H9 (cell line): ENCODE measurements around the gene VEZF1. TPM values are rescaled to one million over a fixed set of nuclear protein-coding genes. Genes with fewer than 3 reads are reported as not detected.

Source experiments
- DNase-seq: peaks from one replicate; pipeline ENCODE4 v3.0.0-alpha.2; 2017
- H2AFZ ChIP-seq: one replicate; pipeline ENCODE4 v1.6.1; 2013; ENCODE audit warnings: mild to moderate bottlenecking, low read length, control low read depth, moderate library complexity
- H2AK5ac ChIP-seq: 2 replicates; pipeline ENCODE4 v1.6.1; 2013; ENCODE audit warnings: low read length, control low read depth, mixed read lengths; ENCODE audit not compliant: insufficient read length
- H2BK120ac ChIP-seq: one replicate; pipeline ENCODE4 v1.6.1; 2013; ENCODE audit warnings: low read depth, mild to moderate bottlenecking, low read length, control low read depth, inconsistent platforms; ENCODE audit not compliant: poor library complexity, severe bottlenecking
- H2BK12ac ChIP-seq: 2 replicates; pipeline ENCODE4 v1.6.1; 2013; ENCODE audit warnings: low read length, control low read depth, mixed read lengths, low read depth; ENCODE audit not compliant: insufficient read length
- H2BK15ac ChIP-seq: 2 replicates; pipeline ENCODE4 v1.6.1; 2013; ENCODE audit warnings: low read depth, low read length, control low read depth
- H2BK20ac ChIP-seq: one replicate; pipeline ENCODE4 v1.6.1; 2013; ENCODE audit warnings: low read depth, mild to moderate bottlenecking, low read length, control low read depth, inconsistent platforms; ENCODE audit not compliant: poor library complexity, severe bottlenecking
- H2BK5ac ChIP-seq: 2 replicates; pipeline ENCODE4 v1.6.1; 2013; ENCODE audit warnings: low read length, control low read depth, mixed read lengths; ENCODE audit not compliant: insufficient read length
- H3K14ac ChIP-seq: 2 replicates; pipeline ENCODE4 v1.6.1; 2013; ENCODE audit warnings: low read length, control low read depth; ENCODE audit not compliant: insufficient read depth
- H3K18ac ChIP-seq: 2 replicates; pipeline ENCODE4 v1.6.1; 2013; ENCODE audit warnings: low read depth, mild to moderate bottlenecking, mixed read lengths, low read length, control low read depth; ENCODE audit not compliant: insufficient read length
- H3K23ac ChIP-seq: 2 replicates; pipeline ENCODE4 v1.6.1; 2013; ENCODE audit warnings: low read length, control low read depth, mixed read lengths, low read depth; ENCODE audit not compliant: insufficient read length
- H3K23me2 ChIP-seq: 2 replicates; pipeline ENCODE4 v1.6.1; 2013; ENCODE audit warnings: low read depth, mild to moderate bottlenecking, mixed read lengths, low read length, control low read depth; ENCODE audit not compliant: insufficient read length, poor library complexity, severe bottlenecking
- H3K27ac ChIP-seq: 2 replicates; pipeline ENCODE4 v1.5.1; 2013; ENCODE audit warnings: low read length, control low read depth, mixed read lengths, low read depth; ENCODE audit not compliant: insufficient read length
- H3K27me3 ChIP-seq: 2 replicates; pipeline ENCODE4 v1.6.1; 2013; ENCODE audit warnings: low read length, control low read depth, inconsistent platforms; ENCODE audit not compliant: insufficient read depth
- H3K4ac ChIP-seq: 2 replicates; pipeline ENCODE4 v1.6.1; 2013; ENCODE audit warnings: low read depth, mild to moderate bottlenecking, control low read depth, inconsistent platforms, low read length, moderate library complexity
- H3K4me1 ChIP-seq: 2 replicates; pipeline ENCODE4 v1.6.1; 2013; ENCODE audit warnings: low read length, control low read depth, inconsistent platforms; ENCODE audit not compliant: insufficient read depth
- H3K4me2 ChIP-seq: 2 replicates; pipeline ENCODE4 v1.6.1; 2013; ENCODE audit warnings: low read length, control low read depth, mixed read lengths; ENCODE audit not compliant: insufficient read length, insufficient read depth
- H3K56ac ChIP-seq: 2 replicates; pipeline ENCODE4 v1.6.1; 2013; ENCODE audit warnings: low read depth, mild to moderate bottlenecking, mixed read lengths, low read length, control low read depth; ENCODE audit not compliant: insufficient read length
- H3K79me1 ChIP-seq: 2 replicates; pipeline ENCODE4 v1.6.1; 2013; ENCODE audit warnings: low read depth, mild to moderate bottlenecking, moderate library complexity, low read length, control low read depth, inconsistent platforms; ENCODE audit not compliant: insufficient read depth, poor library complexity, severe bottlenecking
- H3K79me2 ChIP-seq: 2 replicates; pipeline ENCODE4 v1.6.1; 2013; ENCODE audit warnings: low read length, control low read depth, inconsistent platforms; ENCODE audit not compliant: insufficient read depth
- H3K9ac ChIP-seq: 2 replicates; pipeline ENCODE4 v1.6.1; 2013; ENCODE audit warnings: low read length, control low read depth, mixed read lengths; ENCODE audit not compliant: insufficient read length; ENCODE audit errors: extremely low read depth
- H3K9me3 ChIP-seq: one replicate; pipeline ENCODE4 v1.6.1; 2013; ENCODE audit warnings: low read depth, low read length, inconsistent platforms; ENCODE audit not compliant: control insufficient read depth
- H3T11ph ChIP-seq: one replicate; pipeline ENCODE4 v1.6.1; 2013; ENCODE audit warnings: mild to moderate bottlenecking, low read length, control low read depth, inconsistent platforms
- H4K20me1 ChIP-seq: one replicate; pipeline ENCODE4 v1.6.1; 2013; ENCODE audit not compliant: control insufficient read depth, insufficient read length, insufficient read depth
- H4K5ac ChIP-seq: 2 replicates; pipeline ENCODE4 v1.6.1; 2013; ENCODE audit warnings: low read depth, mild to moderate bottlenecking, mixed read lengths, low read length, control low read depth; ENCODE audit not compliant: insufficient read length
- H4K8ac ChIP-seq: replicated peaks from 2 replicates; pipeline ENCODE4 v1.6.1; 2013; ENCODE audit warnings: low read length, control low read depth, mixed read lengths, low read depth; ENCODE audit not compliant: insufficient read length
- H4K91ac ChIP-seq: 2 replicates; pipeline ENCODE4 v1.6.1; 2013; ENCODE audit warnings: low read depth, mild to moderate bottlenecking, moderate library complexity, mixed read lengths, low read length, control low read depth; ENCODE audit not compliant: insufficient read length
- H3K27ac Mint-ChIP-seq, 3 experiments: 2 replicates in 2 of 3; 3 replicates in 1 of 3; pipeline ENCODE4 v1.8.0; 2020 to 2021; ENCODE audit warnings: mixed read lengths in 3 of 3, mild to moderate bottlenecking in 1 of 3, moderate library complexity in 1 of 3
- H3K27me3 Mint-ChIP-seq: 2 replicates; pipeline ENCODE4 v1.8.0; 2021; ENCODE audit warnings: low read depth, mild to moderate bottlenecking, moderate library complexity, mixed read lengths
- H3K36me3 Mint-ChIP-seq, 3 experiments: 2 replicates in 2 of 3; 3 replicates in 1 of 3; pipeline ENCODE4 v1.8.0; 2020 to 2021; ENCODE audit warnings: low read depth in 3 of 3, mixed read lengths in 3 of 3; ENCODE audit not compliant: insufficient read depth in 1 of 3
- H3K4me1 Mint-ChIP-seq, 2 experiments: 2 replicates each; pipeline ENCODE4 v1.8.0; 2020; ENCODE audit warnings: mixed read lengths in 2 of 2
- H3K4me3 Mint-ChIP-seq, 2 experiments: 2 replicates in 1 of 2; 3 replicates in 1 of 2; pipeline ENCODE4 v1.8.0; 2020 to 2021; ENCODE audit warnings: mild to moderate bottlenecking in 2 of 2, mixed read lengths in 2 of 2, moderate library complexity in 1 of 2
- H3K9me3 Mint-ChIP-seq, 2 experiments: 2 replicates in 1 of 2; 3 replicates in 1 of 2; pipeline ENCODE4 v1.8.0; 2020; ENCODE audit warnings: mild to moderate bottlenecking in 2 of 2, mixed read lengths in 2 of 2, moderate library complexity in 1 of 2
- WGBS: extraction: QIAGEN DNeasy Blood & Tissue Kit; methylation state at CpG from one replicate; pipeline ENCODE4 v1.1.7; 2013; ENCODE audit warnings: missing lambda C conversion rate, low lambda C conversion rate, mixed read lengths; ENCODE audit not compliant: insufficient read length; ENCODE audit errors: extremely low coverage; 5-methylcytosine and 5-hydroxymethylcytosine counted together
- total RNA-seq: library from RNA; stranded (reverse); gene quantifications from 2 replicates; pipeline ENCODE4 v1.2.1, GENCODE V29; 2021
- TF ChIP-seq, protein P1 (sequence below): fragments of 200-600 bp; sonication (generic); conservative IDR thresholded peaks from 3 replicates; pipeline ENCODE4 v1.8.0; 2021; ENCODE audit warnings: antibody characterized with exemption, mild to moderate bottlenecking

Gene VEZF1
- total RNA-seq, 1 experiment from 2014 or later: 58.1 TPM

- no peak overlapping the region for H3K14ac ChIP-seq
- no peak overlapping the region for H2BK120ac ChIP-seq
- H4K8ac ChIP-seq: no peak overlapping the region
- no peak overlapping the region for H2BK5ac ChIP-seq
- peaks cover 6% of the 10 kb centered on the region for H3K79me1 ChIP-seq
- H2BK15ac ChIP-seq: no peak overlapping the region
- Mint-ChIP-seq H3K36me3 (peaks cover 4 to 55% (median 50%) of the 10 kb centered on the region in 3 experiments), H3K27me3 (no peaks in the 10 kb centered on the region), H3K4me1 (peaks cover 33 to 37% of the 10 kb centered on the region in 2 experiments), H3K9me3 (no peaks in the 10 kb centered on the region), H3K27ac (no peak overlapping the region), H3K4me3 (no peak overlapping the region)
- no peak overlapping the region for H4K91ac ChIP-seq
- no peaks in the 10 kb centered on the region for H4K20me1 ChIP-seq
- no peaks in the 10 kb centered on the region for H3K4me1 ChIP-seq
- no peak overlapping the region for H3K4ac ChIP-seq
- WGBS: no CpG with 5 or more reads among the region's 14 CpGs
- H3T11ph ChIP-seq: no peak overlapping the region
- H3K23ac ChIP-seq: no peak overlapping the region
- H2BK20ac ChIP-seq: no peak overlapping the region
- no peak overlapping the region for H2BK12ac ChIP-seq
- peaks cover 19% of the 10 kb centered on the region; the same call in 1 of the 2 replicates for H3K79me2 ChIP-seq
- no peak overlapping the region for H2AFZ ChIP-seq
- peaks cover 7% of the 10 kb centered on the region for H3K23me2 ChIP-seq
- no peak overlapping the region for H3K56ac ChIP-seq
- H3K27me3 ChIP-seq: no peaks in the 10 kb centered on the region
- H3K27ac ChIP-seq: no peak overlapping the region
- TF ChIP-seq, protein P1, sequence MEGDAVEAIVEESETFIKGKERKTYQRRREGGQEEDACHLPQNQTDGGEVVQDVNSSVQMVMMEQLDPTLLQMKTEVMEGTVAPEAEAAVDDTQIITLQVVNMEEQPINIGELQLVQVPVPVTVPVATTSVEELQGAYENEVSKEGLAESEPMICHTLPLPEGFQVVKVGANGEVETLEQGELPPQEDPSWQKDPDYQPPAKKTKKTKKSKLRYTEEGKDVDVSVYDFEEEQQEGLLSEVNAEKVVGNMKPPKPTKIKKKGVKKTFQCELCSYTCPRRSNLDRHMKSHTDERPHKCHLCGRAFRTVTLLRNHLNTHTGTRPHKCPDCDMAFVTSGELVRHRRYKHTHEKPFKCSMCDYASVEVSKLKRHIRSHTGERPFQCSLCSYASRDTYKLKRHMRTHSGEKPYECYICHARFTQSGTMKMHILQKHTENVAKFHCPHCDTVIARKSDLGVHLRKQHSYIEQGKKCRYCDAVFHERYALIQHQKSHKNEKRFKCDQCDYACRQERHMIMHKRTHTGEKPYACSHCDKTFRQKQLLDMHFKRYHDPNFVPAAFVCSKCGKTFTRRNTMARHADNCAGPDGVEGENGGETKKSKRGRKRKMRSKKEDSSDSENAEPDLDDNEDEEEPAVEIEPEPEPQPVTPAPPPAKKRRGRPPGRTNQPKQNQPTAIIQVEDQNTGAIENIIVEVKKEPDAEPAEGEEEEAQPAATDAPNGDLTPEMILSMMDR: no peak
- no peak for DNase-seq
- H2AK5ac ChIP-seq: no peak overlapping the region
- no peak overlapping the region for H4K5ac ChIP-seq
- H3K4me2 ChIP-seq: no peak overlapping the region
- no peaks in the 10 kb centered on the region for H3K9me3 ChIP-seq
- no peak overlapping the region for H3K9ac ChIP-seq
- no peak overlapping the region for H3K18ac ChIP-seq
These were observed 5.4 kb downstream of the VEZF1 start for GRCh38 chr17:57982452-57983170.
